Type B pancreatic cell (in vitro differentiated cells): ENCODE measurements around the gene MYBPC2. TPM values are rescaled to one million over a fixed set of nuclear protein-coding genes. Genes with fewer than 3 reads are reported as not detected.
A peak's percentile ranks its signal among the peaks of the same experiment; 100 is the strongest.

ENCODE experiments used
- DNase-seq: peaks from one replicate; pipeline ENCODE4 v3.0.0; 2021; ENCODE audit warnings: mixed read lengths; ENCODE audit not compliant: unreplicated experiment; ENCODE audit errors: extremely low spot score
- H3K27ac Mint-ChIP-seq: 2 replicates; pipeline ENCODE4 v1.8.0; 2021; ENCODE audit warnings: mild to moderate bottlenecking, mixed read lengths
- H3K27me3 Mint-ChIP-seq: 2 replicates; pipeline ENCODE4 v1.8.0; 2021; ENCODE audit warnings: mixed read lengths
- H3K36me3 Mint-ChIP-seq: 2 replicates; pipeline ENCODE4 v1.8.0; 2021; ENCODE audit warnings: mixed read lengths
- H3K4me1 Mint-ChIP-seq: one replicate; pipeline ENCODE4 v1.8.0; 2021; ENCODE audit warnings: mixed read lengths; ENCODE audit not compliant: unreplicated experiment
- H3K4me3 Mint-ChIP-seq: 2 replicates; pipeline ENCODE4 v1.8.0; 2021; ENCODE audit warnings: mild to moderate bottlenecking, mixed read lengths
- H3K9me3 Mint-ChIP-seq: 2 replicates; pipeline ENCODE4 v1.8.0; 2021; ENCODE audit warnings: mixed read lengths
- CTCF ChIP-seq: fragments of 200-600 bp; sonication (generic); conservative IDR thresholded peaks from 2 replicates; pipeline ENCODE4 v1.5.0; 2021; ENCODE audit warnings: antibody characterized with exemption, mild to moderate bottlenecking
- total RNA-seq: library from RNA; stranded (reverse); gene quantifications from 2 replicates; pipeline ENCODE4 v1.2.1, GENCODE V29; 2021; ENCODE audit warnings: low replicate concordance

The MYBPC2 gene
- total RNA-seq, 1 donor from 2014 or later: 0.12 TPM

GRCh38 chr19:50482916-50483315, 50.2 kb downstream of the MYBPC2 start:
- no peaks in the 10 kb centered on the region for H3K9me3 Mint-ChIP-seq
- TF ChIP-seq CTCF: no peak
- peaks cover 16% of the 10 kb centered on the region for H3K36me3 Mint-ChIP-seq
- no peak overlapping the region for H3K4me3 Mint-ChIP-seq
- H3K27me3 Mint-ChIP-seq: peaks cover 14% of the 10 kb centered on the region
- peaks cover 1% of the 10 kb centered on the region for H3K4me1 Mint-ChIP-seq
- no peak overlapping the region for H3K27ac Mint-ChIP-seq
- DNase-seq: no peak

DNA sequence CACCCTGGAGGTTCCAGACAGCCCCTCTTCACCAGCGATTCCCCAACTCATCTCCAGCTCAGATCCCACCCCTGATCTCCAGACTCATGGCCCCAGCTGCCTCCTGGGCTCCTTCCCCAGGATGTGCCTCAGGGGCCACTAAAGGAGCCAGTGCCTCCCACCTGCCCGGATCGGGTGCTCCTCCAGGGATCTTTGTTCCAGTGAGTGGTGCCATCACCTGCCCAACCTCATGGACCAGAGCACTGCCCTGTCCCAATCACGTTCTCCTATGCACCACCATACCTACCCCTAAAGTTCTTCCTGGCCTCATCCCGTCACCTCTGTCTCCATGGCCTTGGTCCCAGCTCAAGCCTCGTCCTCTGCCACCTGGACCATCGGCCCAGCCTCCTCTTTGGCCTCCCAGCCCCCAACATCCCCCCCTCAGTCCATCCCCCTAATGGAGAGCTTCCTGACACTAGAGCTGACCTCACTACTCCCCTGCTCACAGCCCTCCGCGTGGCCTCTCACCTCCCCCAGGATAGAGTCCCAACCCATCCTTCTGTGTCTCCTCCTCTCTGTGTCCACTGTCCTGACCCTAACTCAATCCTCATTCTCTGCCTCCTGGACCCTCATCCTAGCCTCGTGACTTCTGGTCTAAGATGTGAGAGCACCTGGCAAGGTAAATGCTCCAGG, 52.7 kb downstream of the MYBPC2 start:
- Mint-ChIP-seq H3K9me3 (no peaks in the 10 kb centered on the region), H3K27ac (no peak overlapping the region), H3K4me3 (no peak overlapping the region), H3K27me3 (peaks cover 35% of the 10 kb centered on the region), H3K36me3 (peaks cover 13% of the 10 kb centered on the region), H3K4me1 (peaks cover 5% of the 10 kb centered on the region)
- no peak for TF ChIP-seq CTCF
- no peak for DNase-seq

- DNase-seq: no peak
- no peak overlapping the region for H3K27ac Mint-ChIP-seq
- H3K4me3 Mint-ChIP-seq: no peak overlapping the region
Measured at GRCh38 chr19:50486823-50487515, 54.3 kb downstream of the MYBPC2 start.

DNA sequence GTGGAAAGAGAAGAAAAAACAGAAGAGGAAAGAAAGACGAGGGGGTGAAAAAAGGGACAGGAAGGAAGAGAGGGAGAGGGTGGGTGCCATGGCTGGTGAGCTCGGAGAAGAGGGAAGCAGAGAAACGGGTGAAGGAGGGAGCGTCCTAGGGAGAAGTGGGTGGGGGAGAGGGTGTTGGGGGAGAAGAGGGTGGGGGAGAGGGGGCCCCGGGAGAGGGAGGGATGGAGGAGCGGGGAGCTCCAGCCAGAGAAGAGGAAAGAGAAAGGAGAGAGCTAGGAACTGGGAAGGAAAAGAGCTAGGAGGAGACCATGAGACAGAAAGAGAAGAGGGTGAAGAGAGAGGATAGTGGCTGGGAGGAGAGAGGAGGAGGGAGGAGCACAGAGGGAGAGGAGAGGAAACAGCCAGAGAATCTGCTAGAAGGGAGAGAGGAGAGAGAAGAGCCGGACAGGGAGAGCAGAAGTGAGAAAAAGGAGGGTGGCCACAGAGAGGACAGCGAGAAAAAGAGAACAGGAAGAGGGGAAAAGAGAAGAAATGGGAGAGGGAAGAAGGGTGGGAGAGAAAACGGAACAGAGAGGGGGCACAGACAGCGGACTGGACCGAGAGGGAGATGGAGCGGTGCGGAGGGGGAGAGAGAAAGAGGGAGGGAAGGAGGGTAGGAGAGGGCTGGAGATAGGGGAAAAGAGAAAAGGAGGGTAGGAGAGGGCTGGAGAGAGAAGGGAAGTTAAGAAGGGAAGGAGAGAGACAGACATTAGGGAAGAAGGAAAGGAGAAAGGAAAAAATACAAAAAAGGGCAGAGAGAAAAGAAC, 55.9 kb downstream of the MYBPC2 start:
- TF ChIP-seq CTCF: no peak
- H3K27me3 Mint-ChIP-seq: peaks cover 58% of the 10 kb centered on the region
- DNase-seq: no peak
- peaks cover 17% of the 10 kb centered on the region for H3K4me1 Mint-ChIP-seq
- no peak overlapping the region for H3K27ac Mint-ChIP-seq
- H3K9me3 Mint-ChIP-seq: no peaks in the 10 kb centered on the region
- H3K36me3 Mint-ChIP-seq: peaks cover 10% of the 10 kb centered on the region
- H3K4me3 Mint-ChIP-seq: no peak overlapping the region

More at GRCh38 chr19:50486823-50487515, 54.3 kb downstream of the MYBPC2 start:
- Mint-ChIP-seq H3K9me3 (no peaks in the 10 kb centered on the region), H3K36me3 (peaks cover 13% of the 10 kb centered on the region), H3K27me3 (peaks cover 49% of the 10 kb centered on the region), H3K4me1 (peaks cover 12% of the 10 kb centered on the region)
- peak; percentile 77 for TF ChIP-seq CTCF

DNA sequence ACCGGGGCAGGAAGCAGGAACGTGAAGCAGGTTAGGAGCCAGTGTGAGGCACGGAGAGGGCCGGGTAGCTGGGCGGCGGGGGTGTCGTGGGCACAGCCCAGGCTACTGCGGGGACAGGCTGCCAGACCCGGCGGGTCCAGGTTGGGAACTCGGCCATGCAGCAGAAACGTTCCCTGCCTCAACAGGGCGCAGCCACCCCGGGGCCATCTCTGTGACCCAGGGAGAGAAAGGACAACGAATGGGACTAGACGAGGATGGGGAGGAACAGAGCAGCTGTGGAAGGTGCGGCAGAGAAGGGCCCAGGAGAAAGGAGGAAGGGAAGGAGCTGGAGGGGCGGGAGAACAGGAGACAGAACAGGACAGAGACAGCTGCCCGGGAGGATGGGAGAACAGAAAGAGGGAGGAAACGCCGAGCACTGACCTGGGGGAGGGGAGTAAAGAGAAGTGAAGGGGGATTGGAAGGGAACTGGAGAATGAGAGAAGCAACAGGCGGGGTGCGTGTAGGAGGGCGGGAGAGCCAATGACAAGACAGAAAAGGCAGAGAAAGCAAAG, 56.8 kb downstream of the MYBPC2 start:
- TF ChIP-seq CTCF: no peak
- Mint-ChIP-seq H3K9me3 (no peaks in the 10 kb centered on the region), H3K4me1 (peaks cover 17% of the 10 kb centered on the region), H3K4me3 (peak overlapping the region; percentile 39), H3K36me3 (peaks cover 10% of the 10 kb centered on the region), H3K27me3 (peaks cover 68% of the 10 kb centered on the region), H3K27ac (no peak overlapping the region)
- no peak for DNase-seq
